KOPT-K1 (cell line): ENCODE results near the gene DAZL.

Source experiments
- H3K27ac ChIP-seq: fragments of 200-600 bp; sonication (generic); 2 replicates; pipeline ENCODE4 v1.5.1; 2016; ENCODE audit warnings: antibody characterized with exemption, mild to moderate bottlenecking, low read depth, low read length; ENCODE audit not compliant: poor library complexity, severe bottlenecking
- H3K36me3 ChIP-seq: fragments of 200-600 bp; sonication (generic); 2 replicates; pipeline ENCODE4 v1.5.1; 2017; ENCODE audit warnings: antibody characterized with exemption, mild to moderate bottlenecking, low read length, moderate library complexity; ENCODE audit not compliant: insufficient read depth
- H3K9me3 ChIP-seq: fragments of 200-600 bp; sonication (generic); 2 replicates; pipeline ENCODE4 v1.5.1; 2017; ENCODE audit warnings: antibody characterized with exemption, low read length, mild to moderate bottlenecking; ENCODE audit not compliant: insufficient read depth, poor library complexity, severe bottlenecking

DAZL gene

GRCh38 chr3:16605966-16606365 lies 743 bp upstream of the DAZL start:
- Histone ChIP-seq H3K9me3 (peaks cover 7% of the 10 kb centered on the region), H3K36me3 (no peaks in the 10 kb centered on the region), H3K27ac (no peak overlapping the region)

GRCh38 chr3:16604433-16604832 lies 790 bp downstream of the DAZL start:
- Histone ChIP-seq H3K36me3 (no peaks in the 10 kb centered on the region), H3K27ac (no peak overlapping the region), H3K9me3 (peaks cover 7% of the 10 kb centered on the region)

- Histone ChIP-seq H3K36me3 (no peaks in the 10 kb centered on the region), H3K27ac (no peak overlapping the region), H3K9me3 (peaks cover 7% of the 10 kb centered on the region)
These were observed 3.7 kb downstream of the DAZL start for GRCh38 chr3:16601537-16602005.

GRCh38 chr3:16600780-16601536 lies 4.3 kb downstream of the DAZL start:
- Histone ChIP-seq H3K9me3 (peaks cover 7% of the 10 kb centered on the region), H3K27ac (no peak overlapping the region)

GRCh38 chr3:16599694-16600093 lies 5.5 kb downstream of the DAZL start:
- no peaks in the 10 kb centered on the region for H3K36me3 ChIP-seq
- H3K9me3 ChIP-seq: peaks cover under 1% of the 10 kb centered on the region
- H3K27ac ChIP-seq: peak overlapping the region; percentile 39

More at GRCh38 chr3:16600780-16601536, 4.3 kb downstream of the DAZL start:
- H3K36me3 ChIP-seq: no peaks in the 10 kb centered on the region

GRCh38 chr3:16596352-16597032 lies 8.7 kb downstream of the DAZL start:
- Histone ChIP-seq H3K9me3 (no peaks in the 10 kb centered on the region), H3K27ac (no peak overlapping the region), H3K36me3 (no peaks in the 10 kb centered on the region)

- no peak overlapping the region for H3K27ac ChIP-seq
- H3K9me3 ChIP-seq: no peaks in the 10 kb centered on the region
- H3K36me3 ChIP-seq: no peaks in the 10 kb centered on the region
These were observed 9.4 kb downstream of the DAZL start for GRCh38 chr3:16595778-16596177.

GRCh38 chr3:16589867-16590624 lies 15.2 kb downstream of the DAZL start:
- no peak overlapping the region for H3K27ac ChIP-seq
- H3K9me3 ChIP-seq: no peaks in the 10 kb centered on the region
- no peaks in the 10 kb centered on the region for H3K36me3 ChIP-seq

- no peaks in the 10 kb centered on the region for H3K36me3 ChIP-seq
- H3K27ac ChIP-seq: no peak overlapping the region
These were observed 16.1 kb downstream of the DAZL start for GRCh38 chr3:16589120-16589519.

GRCh38 chr3:16587681-16588060 lies 17.6 kb downstream of the DAZL start:
- Histone ChIP-seq H3K36me3 (no peaks in the 10 kb centered on the region), H3K27ac (no peak overlapping the region), H3K9me3 (no peaks in the 10 kb centered on the region)

More at GRCh38 chr3:16589120-16589519, 16.1 kb downstream of the DAZL start:
- H3K9me3 ChIP-seq: no peaks in the 10 kb centered on the region

- no peak overlapping the region for H3K27ac ChIP-seq
These were observed 18.1 kb downstream of the DAZL start for GRCh38 chr3:16587047-16587680.

GRCh38 chr3:16584880-16585279 lies 20.3 kb downstream of the DAZL start:
- no peak overlapping the region for H3K27ac ChIP-seq
- no peaks in the 10 kb centered on the region for H3K9me3 ChIP-seq

More at GRCh38 chr3:16587047-16587680, 18.1 kb downstream of the DAZL start:
- Histone ChIP-seq H3K36me3 (no peaks in the 10 kb centered on the region), H3K9me3 (no peaks in the 10 kb centered on the region)

GRCh38 chr3:16583551-16583950 lies 21.7 kb downstream of the DAZL start:
- Histone ChIP-seq H3K36me3 (no peaks in the 10 kb centered on the region), H3K9me3 (no peaks in the 10 kb centered on the region), H3K27ac (no peak overlapping the region)

More at GRCh38 chr3:16584880-16585279, 20.3 kb downstream of the DAZL start:
- H3K36me3 ChIP-seq: no peaks in the 10 kb centered on the region

GRCh38 chr3:16570113-16570512 lies 35.1 kb downstream of the DAZL start:
- Histone ChIP-seq H3K9me3 (peaks cover 5% of the 10 kb centered on the region), H3K27ac (no peak overlapping the region)

GRCh38 chr3:16568532-16568931 lies 36.7 kb downstream of the DAZL start:
- H3K27ac ChIP-seq: no peak overlapping the region
- H3K36me3 ChIP-seq: no peaks in the 10 kb centered on the region
- peaks cover 5% of the 10 kb centered on the region for H3K9me3 ChIP-seq

More at GRCh38 chr3:16570113-16570512, 35.1 kb downstream of the DAZL start:
- no peaks in the 10 kb centered on the region for H3K36me3 ChIP-seq
